ENCODE measurements around the gene CERS6. TPM values are rescaled to one million over a fixed set of nuclear protein-coding genes. Genes with fewer than 3 reads are reported as not detected.

The CERS6 gene
- total and polyA plus RNA-seq, 10 donors: 2.5 to 22.3 (median 12.8) TPM

GRCh38 chr2:168561991-168562390 is 105.9 kb downstream of the CERS6 start:
- TF ChIP-seq POLR2AphosphoS5 (IDR thresholded peaks at IDR 0.05) (no peak), CTCF (IDR thresholded peaks at IDR 0.05 in 8 of 11, conservative IDR thresholded peaks at IDR 0.05 in 3 of 11) (no peak), POLR2A (IDR thresholded peaks at IDR 0.05) (no peak)
- intact Hi-C loops (cut with DNase I; ENCODE audit: low total_unique reads): no loop called here
- 90 to 97% (median 92%) methylated on average over 6 of the region's 6 CpGs for WGBS, 5 donors

GRCh38 chr2:168562971-168563370 is 106.9 kb downstream of the CERS6 start:
- 96 to 100% (median 97%) methylated on average over 1 of the region's 1 CpG for WGBS, 5 donors
- Histone ChIP-seq H3K4me3 (no peak overlapping the region), H3K4me1 (peaks cover 0 to 3% (median 0%) of the 10 kb centered on the region in 6 donors), H3K27me3 (replicated peaks in 1 of 7) (no peaks in the 10 kb centered on the region), H3K9me3 (peaks cover 0 to 6% (median 0%) of the 10 kb centered on the region in 8 donors), H3K36me3 (peaks cover 0 to 20% (median 0%) of the 10 kb centered on the region in 6 donors), H3K27ac (no peak overlapping the region)
- TF ChIP-seq POLR2AphosphoS5 (IDR thresholded peaks at IDR 0.05) (no peak), CTCF (IDR thresholded peaks at IDR 0.05 in 8 of 11, conservative IDR thresholded peaks at IDR 0.05 in 3 of 11) (no peak), POLR2A (IDR thresholded peaks at IDR 0.05) (no peak)
- no peak for DNase-seq
- intact Hi-C loops (cut with DNase I; ENCODE audit: low total_unique reads): no loop called here

More at GRCh38 chr2:168561991-168562390, 105.9 kb downstream of the CERS6 start:
- DNase-seq: no peak
- Histone ChIP-seq H3K27me3 (replicated peaks in 1 of 7) (no peaks in the 10 kb centered on the region), H3K9me3 (peaks cover 0 to 6% (median 0%) of the 10 kb centered on the region in 8 donors), H3K4me1 (peaks cover 0 to 8% (median 0%) of the 10 kb centered on the region in 6 donors), H3K4me3 (no peak overlapping the region), H3K36me3 (peaks cover 0 to 20% (median 0%) of the 10 kb centered on the region in 6 donors), H3K27ac (no peak overlapping the region)

GRCh38 chr2:168564641-168565040 is 108.6 kb downstream of the CERS6 start:
- Histone ChIP-seq H3K27ac (no peak overlapping the region), H3K36me3 (peaks cover 0 to 20% (median 0%) of the 10 kb centered on the region in 6 donors), H3K9me3 (peaks cover 0 to 6% (median 0%) of the 10 kb centered on the region in 8 donors), H3K4me3 (no peak overlapping the region), H3K27me3 (replicated peaks in 1 of 7) (no peaks in the 10 kb centered on the region), H3K4me1 (peaks cover 0 to 4% (median 0%) of the 10 kb centered on the region in 6 donors)
- intact Hi-C loops (cut with DNase I; ENCODE audit: low total_unique reads): no loop called here
- no peak for DNase-seq
- TF ChIP-seq CTCF (IDR thresholded peaks at IDR 0.05 in 8 of 11, conservative IDR thresholded peaks at IDR 0.05 in 3 of 11): no peak
- no peak for TF ChIP-seq POLR2AphosphoS5 (IDR thresholded peaks at IDR 0.05)
- no peak for TF ChIP-seq POLR2A (IDR thresholded peaks at IDR 0.05)

- Histone ChIP-seq H3K9me3 (peaks cover 0 to 2% (median 0%) of the 10 kb centered on the region in 8 donors), H3K4me3 (no peak overlapping the region), H3K27ac (no peak overlapping the region), H3K27me3 (replicated peaks in 1 of 7) (no peaks in the 10 kb centered on the region), H3K36me3 (peaks cover 0 to 20% (median 0%) of the 10 kb centered on the region in 6 donors), H3K4me1 (peaks cover 0 to 5% (median 0%) of the 10 kb centered on the region in 6 donors)
- no peak for TF ChIP-seq POLR2AphosphoS5 (IDR thresholded peaks at IDR 0.05)
- TF ChIP-seq CTCF (IDR thresholded peaks at IDR 0.05 in 8 of 11, conservative IDR thresholded peaks at IDR 0.05 in 3 of 11): no peak
- no peak for TF ChIP-seq POLR2A (IDR thresholded peaks at IDR 0.05)
- intact Hi-C loops (cut with DNase I; ENCODE audit: low total_unique reads): no loop called here
- WGBS, 5 donors: 78 to 91% (median 79%) methylated on average over 6 of the region's 6 CpGs
- no peak for DNase-seq
Measured at GRCh38 chr2:168565112-168565511, 109.0 kb downstream of the CERS6 start.

Measured in spleen (tissue), 11 donors.